Suprapubic skin (tissue), 4 donors: Measurements from ENCODE around the gene LPP. TPM values are rescaled to one million over a fixed set of nuclear protein-coding genes. Genes with fewer than 3 reads are reported as not detected.

Experiments used
- DNase-seq, 2 donors: peaks; one replicate each; pipeline ENCODE4 v3.0.0-alpha.2; 2019; ENCODE audit warnings: low spot score in 2 of 2
- H3K27ac ChIP-seq: fragments of 200-600 bp; sonication (generic); one replicate; pipeline ENCODE4 v1.5.1; 2019
- H3K27me3 ChIP-seq: fragments of 200-600 bp; sonication (generic); one replicate; pipeline ENCODE4 v1.5.1; 2019
- H3K36me3 ChIP-seq: fragments of 200-600 bp; sonication (generic); one replicate; pipeline ENCODE4 v1.5.1; 2019
- H3K4me1 ChIP-seq: fragments of 200-600 bp; sonication (generic); one replicate; pipeline ENCODE4 v1.5.1; 2019
- H3K4me3 ChIP-seq: fragments of 200-600 bp; sonication (generic); one replicate; pipeline ENCODE4 v1.5.1; 2019; ENCODE audit warnings: mild to moderate bottlenecking
- H3K9me3 ChIP-seq: fragments of 200-600 bp; sonication (generic); one replicate; pipeline ENCODE4 v1.5.1; 2019
- EP300 ChIP-seq: sonication (generic); formaldehyde crosslinking; IDR thresholded peaks from one replicate; pipeline ENCODE4 v1.6.1; 2017; ENCODE audit warnings: antibody characterized with exemption
- POLR2A ChIP-seq, 2 donors: fragments of 450-650 bp; IDR thresholded peaks; one replicate each; pipeline ENCODE4 v1.6.1; 2017; ENCODE audit warnings: antibody characterized with exemption in 2 of 2, mild to moderate bottlenecking in 2 of 2, moderate library complexity in 2 of 2
- POLR2AphosphoS5 ChIP-seq, 3 donors: sonication (generic); formaldehyde crosslinking; IDR thresholded peaks; one replicate each; pipeline ENCODE4 v1.6.1; 2017; ENCODE audit warnings: antibody characterized with exemption in 3 of 3
- WGBS: methylation state at CpG from one replicate; pipeline ENCODE4 v1.1.5; 2018; 5-methylcytosine and 5-hydroxymethylcytosine counted together
- total RNA-seq, 4 donors: library from RNA; depleted of rRNA; stranded (reverse); fragments of >200 nt; gene quantifications; one replicate each; pipeline ENCODE4 v1.1.0, GENCODE V29; 2016
- TF ChIP-seq, protein P1 (sequence below), 2 donors: fragments of 200-600 bp in 1 of 2; fragments of 450-650 bp in 1 of 2; sonication (generic) in 1 of 2; IDR thresholded peaks; one replicate each; pipeline ENCODE4 v1.5.1; 2016 to 2019; ENCODE audit warnings: antibody characterized with exemption in 2 of 2, mild to moderate bottlenecking in 1 of 2, moderate library complexity in 1 of 2

The LPP gene
- total RNA-seq, 4 donors from 2014 or later, result 56.8 to 127 (median 84.2) TPM

DNA sequence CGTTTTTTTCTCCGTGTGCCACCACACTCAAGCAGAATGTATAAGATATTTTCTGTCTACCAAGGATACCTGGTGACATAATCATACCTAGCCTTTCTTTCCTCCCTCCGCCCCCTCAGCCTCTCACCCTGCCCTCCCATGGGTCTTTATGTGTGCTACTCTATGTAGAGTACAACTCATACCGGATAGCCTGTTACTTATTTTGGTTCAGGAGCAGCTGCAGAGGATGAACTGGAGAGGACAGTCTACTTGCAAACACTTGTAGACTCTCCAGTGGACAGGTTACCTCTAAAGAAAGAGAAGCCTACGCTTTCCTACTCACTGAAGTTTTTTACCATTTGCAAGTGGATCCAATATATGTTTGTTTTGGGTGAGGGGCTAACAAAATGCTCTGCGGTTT is 671.9 kb downstream of the LPP start:
- Histone ChIP-seq H3K4me3 (no peak overlapping the region), H3K27ac (no peak overlapping the region), H3K36me3 (no peaks in the 10 kb centered on the region), H3K27me3 (no peaks in the 10 kb centered on the region), H3K4me1 (peaks cover 4% of the 10 kb centered on the region), H3K9me3 (no peaks in the 10 kb centered on the region)
- TF ChIP-seq POLR2A (IDR thresholded peaks at IDR 0.05) (no peak), POLR2AphosphoS5 (IDR thresholded peaks at IDR 0.05) (no peak), EP300 (no peak)
- TF ChIP-seq, protein P1, sequence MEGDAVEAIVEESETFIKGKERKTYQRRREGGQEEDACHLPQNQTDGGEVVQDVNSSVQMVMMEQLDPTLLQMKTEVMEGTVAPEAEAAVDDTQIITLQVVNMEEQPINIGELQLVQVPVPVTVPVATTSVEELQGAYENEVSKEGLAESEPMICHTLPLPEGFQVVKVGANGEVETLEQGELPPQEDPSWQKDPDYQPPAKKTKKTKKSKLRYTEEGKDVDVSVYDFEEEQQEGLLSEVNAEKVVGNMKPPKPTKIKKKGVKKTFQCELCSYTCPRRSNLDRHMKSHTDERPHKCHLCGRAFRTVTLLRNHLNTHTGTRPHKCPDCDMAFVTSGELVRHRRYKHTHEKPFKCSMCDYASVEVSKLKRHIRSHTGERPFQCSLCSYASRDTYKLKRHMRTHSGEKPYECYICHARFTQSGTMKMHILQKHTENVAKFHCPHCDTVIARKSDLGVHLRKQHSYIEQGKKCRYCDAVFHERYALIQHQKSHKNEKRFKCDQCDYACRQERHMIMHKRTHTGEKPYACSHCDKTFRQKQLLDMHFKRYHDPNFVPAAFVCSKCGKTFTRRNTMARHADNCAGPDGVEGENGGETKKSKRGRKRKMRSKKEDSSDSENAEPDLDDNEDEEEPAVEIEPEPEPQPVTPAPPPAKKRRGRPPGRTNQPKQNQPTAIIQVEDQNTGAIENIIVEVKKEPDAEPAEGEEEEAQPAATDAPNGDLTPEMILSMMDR (IDR thresholded peaks at IDR 0.05), result no peak
- WGBS, result 97% methylated on average over 6 of the region's 6 CpGs
- no peak for DNase-seq

DNA sequence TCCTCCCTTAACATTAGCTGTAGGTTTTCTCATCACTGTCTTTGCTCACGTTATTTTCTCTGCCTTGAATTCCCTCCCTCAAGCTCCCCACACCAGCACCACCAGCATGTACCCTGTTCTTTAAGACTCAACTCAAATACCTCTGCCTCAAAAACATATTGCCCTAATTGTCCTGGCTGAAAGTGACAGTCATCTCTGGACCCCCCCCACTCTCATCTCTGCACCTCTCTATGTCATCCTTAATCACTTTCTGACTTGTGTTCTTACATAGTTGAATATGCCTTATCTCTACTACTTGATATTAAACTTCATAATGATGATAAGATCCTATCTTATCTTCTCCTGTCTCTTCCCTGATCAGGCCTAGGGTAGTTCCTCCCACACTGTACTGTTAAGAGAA is 672.6 kb downstream of the LPP start:
- H3K27me3 ChIP-seq, result no peaks in the 10 kb centered on the region
- no peak for TF ChIP-seq POLR2A (IDR thresholded peaks at IDR 0.05)
- TF ChIP-seq POLR2AphosphoS5 (IDR thresholded peaks at IDR 0.05), result no peak
- TF ChIP-seq, protein P1 (IDR thresholded peaks at IDR 0.05), result no peak
- no peak for TF ChIP-seq EP300
- no peaks in the 10 kb centered on the region for H3K9me3 ChIP-seq
- H3K36me3 ChIP-seq, result no peaks in the 10 kb centered on the region
- H3K27ac ChIP-seq, result no peak overlapping the region
- 86% methylated on average over 1 of the region's 1 CpG for WGBS
- no peak for DNase-seq
- H3K4me1 ChIP-seq, result peaks cover 4% of the 10 kb centered on the region
- no peak overlapping the region for H3K4me3 ChIP-seq

DNA sequence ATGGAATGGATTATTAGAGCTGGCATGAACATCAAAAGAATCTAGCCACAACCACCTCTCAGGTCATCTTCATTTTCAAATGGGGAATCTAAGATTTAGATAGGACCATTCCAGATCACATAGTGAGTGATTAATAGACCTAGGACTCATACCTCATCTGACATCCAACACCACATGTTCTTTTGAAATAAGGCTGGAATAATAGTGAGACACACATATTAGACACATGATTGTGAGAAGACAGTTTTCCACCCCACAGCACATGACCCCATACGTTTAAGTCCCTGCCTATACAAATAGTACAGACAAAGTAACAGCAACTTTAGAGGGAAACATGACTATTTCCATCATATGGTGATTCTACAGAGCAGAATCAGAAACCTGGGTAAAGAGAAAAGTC is 673.1 kb downstream of the LPP start:
- TF ChIP-seq, protein P1 (IDR thresholded peaks at IDR 0.05), result no peak
- TF ChIP-seq POLR2A (IDR thresholded peaks at IDR 0.05), result no peak
- TF ChIP-seq POLR2AphosphoS5 (IDR thresholded peaks at IDR 0.05), result no peak
- TF ChIP-seq EP300, result no peak
- H3K36me3 ChIP-seq, result no peaks in the 10 kb centered on the region
- 87% methylated on average over 1 of the region's 1 CpG for WGBS

DNA sequence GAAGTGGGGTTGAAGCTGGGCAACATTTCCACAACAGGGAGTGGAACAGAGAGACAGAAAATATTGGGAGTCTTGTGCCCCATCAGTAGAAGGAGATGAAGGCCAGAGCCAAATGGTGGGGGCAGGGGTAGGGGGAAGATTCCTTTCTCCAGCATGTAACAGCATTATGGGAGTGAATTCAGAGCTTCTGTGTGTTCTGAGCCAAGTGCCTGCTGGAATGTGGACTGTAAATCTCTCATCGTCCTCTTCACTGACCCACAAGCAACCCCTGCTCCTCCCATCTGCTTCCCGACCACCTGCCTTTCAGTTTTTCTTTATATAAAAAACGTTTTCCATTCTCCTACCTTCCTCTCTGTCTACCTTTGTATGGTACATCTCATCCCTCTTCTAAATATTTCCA is 673.6 kb downstream of the LPP start:
- Histone ChIP-seq H3K9me3 (no peaks in the 10 kb centered on the region), H3K4me3 (no peak overlapping the region), H3K27ac (no peak overlapping the region), H3K27me3 (no peaks in the 10 kb centered on the region), H3K36me3 (no peaks in the 10 kb centered on the region), H3K4me1 (peaks cover 3% of the 10 kb centered on the region)
- TF ChIP-seq POLR2A (IDR thresholded peaks at IDR 0.05), result no peak
- no peak for TF ChIP-seq POLR2AphosphoS5 (IDR thresholded peaks at IDR 0.05)
- TF ChIP-seq EP300, result no peak
- TF ChIP-seq, protein P1 (IDR thresholded peaks at IDR 0.05), result no peak
- no peak for DNase-seq
- 69% methylated on average over 3 of the region's 3 CpGs for WGBS

More for the DNA sequence above, 673.1 kb downstream of the LPP start:
- H3K27ac ChIP-seq, result no peak overlapping the region
- H3K4me1 ChIP-seq, result peaks cover 4% of the 10 kb centered on the region
- no peak for DNase-seq
- no peak overlapping the region for H3K4me3 ChIP-seq
- H3K27me3 ChIP-seq, result no peaks in the 10 kb centered on the region
- H3K9me3 ChIP-seq, result no peaks in the 10 kb centered on the region

DNA sequence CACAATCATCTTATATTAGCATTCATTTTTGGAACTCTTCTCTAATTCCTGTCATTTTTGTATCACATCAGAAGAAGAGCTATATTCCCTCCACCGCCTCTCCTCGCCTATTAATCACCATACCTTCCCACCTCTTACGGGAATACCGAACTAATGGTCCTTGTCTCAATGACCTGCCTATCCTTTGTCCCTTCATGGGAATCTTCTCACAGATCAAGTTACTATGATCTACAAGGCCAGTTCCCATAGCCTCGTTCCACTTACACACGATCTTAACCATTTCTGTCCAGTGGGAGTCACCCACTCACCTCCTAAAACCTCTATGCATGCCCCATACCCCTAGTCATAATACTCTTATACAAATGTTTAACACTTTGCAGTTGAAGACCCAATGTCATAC is 675.2 kb downstream of the LPP start:
- Histone ChIP-seq H3K4me1 (peaks cover 15% of the 10 kb centered on the region), H3K27ac (no peak overlapping the region), H3K27me3 (no peaks in the 10 kb centered on the region), H3K9me3 (no peaks in the 10 kb centered on the region), H3K36me3 (no peaks in the 10 kb centered on the region), H3K4me3 (no peak overlapping the region)
- 95% methylated on average over 6 of the region's 6 CpGs for WGBS
- DNase-seq, result no peak
- TF ChIP-seq POLR2A (IDR thresholded peaks at IDR 0.05), result no peak
- no peak for TF ChIP-seq POLR2AphosphoS5 (IDR thresholded peaks at IDR 0.05)
- TF ChIP-seq, protein P1 (IDR thresholded peaks at IDR 0.05), result no peak
